Measurements from ENCODE around the gene SUCO.

GRCh38 chr1:172585348-172585747, 52.4 kb downstream of the SUCO start:
- no peak for TF ChIP-seq CTCF (conservative IDR thresholded peaks at IDR 0.05; ENCODE audit: low read length)
- TF ChIP-seq EZH2phosphoT487 (IDR thresholded peaks at IDR 0.05; ENCODE audit: borderline replicate concordance): no peak
